Osteoblast (primary cell): ENCODE results near the gene C2CD2. TPM values are rescaled to one million over a fixed set of nuclear protein-coding genes. Genes with fewer than 3 reads are reported as not detected.

Source experiments
- DNase-seq: peaks from one replicate; pipeline ENCODE4 v3.0.0; 2011; ENCODE audit warnings: low spot score, mixed read lengths; ENCODE audit not compliant: insufficient read length; ENCODE audit errors: missing footprints
- H2AFZ ChIP-seq: 2 replicates; pipeline ENCODE4 v1.6.0; 2011; ENCODE audit warnings: mild to moderate bottlenecking, low read length
- H3K27ac ChIP-seq: 2 replicates; pipeline ENCODE4 v1.5.1; 2011; ENCODE audit warnings: mild to moderate bottlenecking, low read depth, low read length, moderate library complexity
- H3K27me3 ChIP-seq: 2 replicates; pipeline ENCODE4 v1.6.0; 2012; ENCODE audit warnings: mild to moderate bottlenecking, control low read depth, inconsistent platforms, low read length, moderate library complexity; ENCODE audit not compliant: insufficient read depth
- H3K36me3 ChIP-seq: 2 replicates; pipeline ENCODE4 v1.5.1; 2011; ENCODE audit warnings: mild to moderate bottlenecking, low read length, control low read depth, moderate library complexity; ENCODE audit not compliant: insufficient read depth
- H3K4me1 ChIP-seq: 2 replicates; pipeline ENCODE4 v1.5.1; 2011; ENCODE audit warnings: mild to moderate bottlenecking, low read length, control low read depth, moderate library complexity; ENCODE audit not compliant: insufficient read depth
- H3K4me2 ChIP-seq: 2 replicates; pipeline ENCODE4 v1.6.0; 2011; ENCODE audit warnings: mild to moderate bottlenecking, low read length; ENCODE audit not compliant: insufficient read depth
- H3K4me3 ChIP-seq: fragments of 200-600 bp; sonication (generic); 3 replicates; pipeline ENCODE4 v1.5.1; 2012; ENCODE audit warnings: mild to moderate bottlenecking, low read length, inconsistent platforms; ENCODE audit not compliant: insufficient read depth
- H3K79me2 ChIP-seq: 2 replicates; pipeline ENCODE4 v1.6.0; 2012; ENCODE audit warnings: mild to moderate bottlenecking, low read length, control low read depth, inconsistent platforms; ENCODE audit not compliant: insufficient read depth
- H3K9me3 ChIP-seq: 2 replicates; pipeline ENCODE4 v1.5.1; 2011; ENCODE audit warnings: low read depth, low read length, control low read depth
- H4K20me1 ChIP-seq: 2 replicates; pipeline ENCODE4 v1.6.0; 2012; ENCODE audit warnings: mild to moderate bottlenecking, low read length, control low read depth; ENCODE audit not compliant: insufficient read depth
- CTCF ChIP-seq: IDR thresholded peaks from 2 replicates; pipeline ENCODE4 v1.5.1; 2011; ENCODE audit warnings: mild to moderate bottlenecking, low read depth, low read length, moderate library complexity; ENCODE audit errors: extremely low read depth
- total RNA-seq: library from RNA; depleted of rRNA; stranded (reverse); fragments of >200 nt; gene quantifications from 2 replicates; pipeline ENCODE4 v1.2.3, GENCODE V29; 2012

Gene C2CD2
- total RNA-seq, 1 donor: 40.9 TPM

- Histone ChIP-seq H3K4me1 (peaks cover 15% of the 10 kb centered on the region), H3K36me3 (peaks cover 30% of the 10 kb centered on the region), H3K79me2 (peaks cover 7% of the 10 kb centered on the region), H3K4me3 (no peak overlapping the region), H3K27me3 (no peaks in the 10 kb centered on the region), H3K27ac (peak overlapping the region; percentile 45), H4K20me1 (no peaks in the 10 kb centered on the region), H2AFZ (no peak overlapping the region), H3K9me3 (no peaks in the 10 kb centered on the region), H3K4me2 (peak overlapping the region; percentile 7)
- DNase-seq: peak; percentile 82
- TF ChIP-seq CTCF: no peak
These were observed 39.9 kb upstream of the C2CD2 start for GRCh38 chr21:41993744-41994143.

- peaks cover 15% of the 10 kb centered on the region for H3K4me1 ChIP-seq
These were observed 38.8 kb upstream of the C2CD2 start for GRCh38 chr21:41992576-41992975.

GRCh38 chr21:41991659-41992058 lies 37.8 kb upstream of the C2CD2 start:
- no peak overlapping the region for H3K27ac ChIP-seq
- no peaks in the 10 kb centered on the region for H3K9me3 ChIP-seq
- no peak overlapping the region for H2AFZ ChIP-seq
- peaks cover 15% of the 10 kb centered on the region for H3K4me1 ChIP-seq
- H3K79me2 ChIP-seq: peaks cover under 1% of the 10 kb centered on the region
- no peaks in the 10 kb centered on the region for H4K20me1 ChIP-seq
- H3K36me3 ChIP-seq: peaks cover 30% of the 10 kb centered on the region
- no peak for DNase-seq
- TF ChIP-seq CTCF: no peak
- no peaks in the 10 kb centered on the region for H3K27me3 ChIP-seq
- no peak overlapping the region for H3K4me3 ChIP-seq
- no peak overlapping the region for H3K4me2 ChIP-seq

More at GRCh38 chr21:41992576-41992975, 38.8 kb upstream of the C2CD2 start:
- TF ChIP-seq CTCF: no peak
- Histone ChIP-seq H3K4me3 (no peak overlapping the region), H2AFZ (no peak overlapping the region), H3K27me3 (no peaks in the 10 kb centered on the region), H3K27ac (no peak overlapping the region), H3K9me3 (no peaks in the 10 kb centered on the region), H4K20me1 (no peaks in the 10 kb centered on the region), H3K36me3 (peaks cover 30% of the 10 kb centered on the region), H3K4me2 (no peak overlapping the region), H3K79me2 (peaks cover 2% of the 10 kb centered on the region)
- DNase-seq: no peak

- H3K4me2 ChIP-seq: no peak overlapping the region
- TF ChIP-seq CTCF: no peak
- H3K9me3 ChIP-seq: no peaks in the 10 kb centered on the region
- no peak overlapping the region for H3K4me3 ChIP-seq
- no peaks in the 10 kb centered on the region for H3K27me3 ChIP-seq
- no peaks in the 10 kb centered on the region for H3K79me2 ChIP-seq
- peaks cover 15% of the 10 kb centered on the region for H3K4me1 ChIP-seq
- H3K27ac ChIP-seq: no peak overlapping the region
- H4K20me1 ChIP-seq: no peaks in the 10 kb centered on the region
- no peak overlapping the region for H2AFZ ChIP-seq
- no peak for DNase-seq
- H3K36me3 ChIP-seq: peaks cover 26% of the 10 kb centered on the region
These were observed 35.9 kb upstream of the C2CD2 start for GRCh38 chr21:41989698-41990097.
